SK-N-SH treated with all-trans-retinoic acid at 6 μM for 48 hours (cell line): ENCODE data around the gene GALNT6.

Source experiments
- ATAC-seq: fragments of 200-7000 bp; cut with Tn5 transposase; 3 replicates; pipeline ENCODE4 v1.9.1; 2020; ENCODE audit warnings: mild to moderate bottlenecking, moderate library complexity
- ARNTL ChIP-seq: fragments of 450-650 bp; formaldehyde crosslinking; IDR thresholded peaks from 2 replicates; pipeline ENCODE4 v1.5.0; 2020; ENCODE audit warnings: low read depth, mild to moderate bottlenecking, moderate library complexity, borderline replicate concordance
- BACH2 ChIP-seq: fragments of 250-450 bp; sonication (Bioruptor Pico); IDR thresholded peaks from 2 replicates; pipeline ENCODE4 v1.9.0; 2021; ENCODE audit warnings: mild to moderate bottlenecking, borderline replicate concordance
- CREB5 ChIP-seq: fragments of 250-450 bp; sonication (Bioruptor Pico); IDR thresholded peaks from 2 replicates; pipeline ENCODE4 v1.5.1; 2020; ENCODE audit warnings: low read depth, mild to moderate bottlenecking, moderate library complexity
- CSDC2 ChIP-seq: fragments of 250-450 bp; sonication (Bioruptor Pico); IDR thresholded peaks from 2 replicates; pipeline ENCODE4 v1.5.0; 2020; ENCODE audit warnings: mild to moderate bottlenecking, moderate library complexity
- CSRNP3 ChIP-seq: fragments of 250-450 bp; sonication (Bioruptor Pico); IDR thresholded peaks from 2 replicates; pipeline ENCODE4 v1.5.1; 2021; ENCODE audit warnings: mild to moderate bottlenecking, moderate library complexity
- ESRRG ChIP-seq: fragments of 250-450 bp; sonication (Bioruptor Pico); IDR thresholded peaks from 2 replicates; pipeline ENCODE4 v1.6.1; 2021; ENCODE audit warnings: mild to moderate bottlenecking
- GLIS3 ChIP-seq: fragments of 250-450 bp; sonication (Bioruptor Pico); IDR thresholded peaks from 2 replicates; pipeline ENCODE4 v1.5.0; 2020; ENCODE audit warnings: mild to moderate bottlenecking, moderate library complexity
- ISL1 ChIP-seq: fragments of 250-450 bp; sonication (Bioruptor Pico); IDR thresholded peaks from 2 replicates; pipeline ENCODE4 v2.1.2; 2022; ENCODE audit warnings: mild to moderate bottlenecking, moderate library complexity
- OSR1 ChIP-seq: fragments of 250-450 bp; sonication (Bioruptor Pico); IDR thresholded peaks from 2 replicates; pipeline ENCODE4 v1.8.0; 2022; ENCODE audit warnings: moderate library complexity, mild to moderate bottlenecking, inconsistent platforms
- PPARA ChIP-seq: fragments of 250-450 bp; sonication (Bioruptor Pico); IDR thresholded peaks from 2 replicates; pipeline ENCODE4 v1.5.0; 2020; ENCODE audit warnings: mild to moderate bottlenecking, borderline replicate concordance
- RARB ChIP-seq: fragments of 250-450 bp; sonication (Bioruptor Pico); IDR thresholded peaks from 2 replicates; pipeline ENCODE4 v1.8.0; 2021; ENCODE audit warnings: mild to moderate bottlenecking, moderate library complexity
- SNAI2 ChIP-seq: fragments of 250-450 bp; sonication (Bioruptor Pico); IDR thresholded peaks from 2 replicates; pipeline ENCODE4 v1.5.0; 2020; ENCODE audit warnings: mild to moderate bottlenecking, moderate library complexity
- TCF4 ChIP-seq: fragments of 250-450 bp; sonication (Bioruptor Pico); IDR thresholded peaks from 2 replicates; pipeline ENCODE4 v1.8.0; 2021; ENCODE audit warnings: mild to moderate bottlenecking, moderate library complexity, borderline replicate concordance
- TOX ChIP-seq: fragments of 250-450 bp; sonication (Bioruptor Pico); IDR thresholded peaks from 2 replicates; pipeline ENCODE4 v1.8.0; 2021; ENCODE audit warnings: mild to moderate bottlenecking, moderate library complexity, borderline replicate concordance
- TSHZ2 ChIP-seq: fragments of 250-450 bp; sonication (Bioruptor Pico); IDR thresholded peaks from 2 replicates; pipeline ENCODE4 v1.5.0; 2020; ENCODE audit warnings: mild to moderate bottlenecking, moderate library complexity
- ZC3H10 ChIP-seq: fragments of 250-450 bp; sonication (Bioruptor Pico); IDR thresholded peaks from 2 replicates; pipeline ENCODE4 v1.5.1; 2021; ENCODE audit warnings: mild to moderate bottlenecking, moderate library complexity
- ZFP3 ChIP-seq: fragments of 250-450 bp; sonication (Bioruptor Pico); IDR thresholded peaks from 2 replicates; pipeline ENCODE4 v1.5.0; 2020; ENCODE audit warnings: mild to moderate bottlenecking, moderate library complexity
- ZFP30 ChIP-seq: fragments of 450-650 bp; formaldehyde crosslinking; IDR thresholded peaks from 2 replicates; pipeline ENCODE4 v1.5.0; 2022; ENCODE audit warnings: mild to moderate bottlenecking, moderate library complexity
- ZNF565 ChIP-seq: fragments of 450-650 bp; formaldehyde crosslinking; conservative IDR thresholded peaks from 2 replicates; pipeline ENCODE4 v1.5.0; 2020; ENCODE audit warnings: low read depth, mild to moderate bottlenecking, moderate library complexity
- ZNF70 ChIP-seq: fragments of 450-650 bp; formaldehyde crosslinking; IDR thresholded peaks from 2 replicates; pipeline ENCODE4 v1.5.0; 2020; ENCODE audit warnings: mild to moderate bottlenecking, moderate library complexity
- ZNF8 ChIP-seq: fragments of 450-650 bp; formaldehyde crosslinking; IDR thresholded peaks from 2 replicates; pipeline ENCODE4 v1.5.0; 2020; ENCODE audit warnings: mild to moderate bottlenecking, moderate library complexity
- TF ChIP-seq, protein P1 (sequence below): fragments of 250-450 bp; sonication (Bioruptor Pico); IDR thresholded peaks from 2 replicates; pipeline ENCODE4 v1.8.0; 2021; ENCODE audit warnings: low read depth, mild to moderate bottlenecking, moderate library complexity, borderline replicate concordance
- TF ChIP-seq, protein P2 (sequence below): fragments of 250-450 bp; sonication (Bioruptor Pico); IDR thresholded peaks from 2 replicates; pipeline ENCODE4 v1.8.0; 2020; ENCODE audit warnings: mild to moderate bottlenecking, moderate library complexity, borderline replicate concordance

The GALNT6 gene

GRCh38 chr12:51371295-51371953, 19.8 kb downstream of the GALNT6 start:
- TF ChIP-seq ZNF565 (CRISPR knock-in tag) (no peak), ISL1 (CRISPR knock-in tag) (peak; percentile 80), CSDC2 (CRISPR knock-in tag) (no peak), CSRNP3 (CRISPR knock-in tag) (no peak), PPARA (CRISPR knock-in tag) (no peak), RARB (CRISPR knock-in tag) (no peak), ZC3H10 (CRISPR knock-in tag) (0 out of 2 replicates have a peak, but pooled peaks have one; percentile 59), SNAI2 (peak; percentile 55), TSHZ2 (CRISPR knock-in tag) (peak; percentile 72; the same call in 1 of the 2 replicates), ZFP30 (CRISPR knock-in tag) (no peak), BACH2 (CRISPR knock-in tag) (no peak), TOX (CRISPR knock-in tag) (no peak), CREB5 (peak; percentile 81), ZFP3 (peak; percentile 43; the same call in 1 of the 2 replicates), ARNTL (no peak), OSR1 (CRISPR knock-in tag) (no peak), ZNF70 (CRISPR knock-in tag) (0 out of 2 replicates have a peak, but pooled peaks have one; percentile 29), TCF4 (no peak), ZNF8 (CRISPR knock-in tag) (no peak), ESRRG (CRISPR knock-in tag) (no peak), GLIS3 (CRISPR knock-in tag) (no peak)
- TF ChIP-seq, protein P1, sequence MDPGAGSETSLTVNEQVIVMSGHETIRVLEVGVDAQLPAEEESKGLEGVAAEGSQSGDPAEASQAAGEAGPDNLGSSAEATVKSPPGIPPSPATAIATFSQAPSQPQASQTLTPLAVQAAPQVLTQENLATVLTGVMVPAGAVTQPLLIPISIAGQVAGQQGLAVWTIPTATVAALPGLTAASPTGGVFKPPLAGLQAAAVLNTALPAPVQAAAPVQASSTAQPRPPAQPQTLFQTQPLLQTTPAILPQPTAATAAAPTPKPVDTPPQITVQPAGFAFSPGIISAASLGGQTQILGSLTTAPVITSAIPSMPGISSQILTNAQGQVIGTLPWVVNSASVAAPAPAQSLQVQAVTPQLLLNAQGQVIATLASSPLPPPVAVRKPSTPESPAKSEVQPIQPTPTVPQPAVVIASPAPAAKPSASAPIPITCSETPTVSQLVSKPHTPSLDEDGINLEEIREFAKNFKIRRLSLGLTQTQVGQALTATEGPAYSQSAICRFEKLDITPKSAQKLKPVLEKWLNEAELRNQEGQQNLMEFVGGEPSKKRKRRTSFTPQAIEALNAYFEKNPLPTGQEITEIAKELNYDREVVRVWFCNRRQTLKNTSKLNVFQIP (CRISPR knock-in tag), result no peak
- TF ChIP-seq, protein P2, sequence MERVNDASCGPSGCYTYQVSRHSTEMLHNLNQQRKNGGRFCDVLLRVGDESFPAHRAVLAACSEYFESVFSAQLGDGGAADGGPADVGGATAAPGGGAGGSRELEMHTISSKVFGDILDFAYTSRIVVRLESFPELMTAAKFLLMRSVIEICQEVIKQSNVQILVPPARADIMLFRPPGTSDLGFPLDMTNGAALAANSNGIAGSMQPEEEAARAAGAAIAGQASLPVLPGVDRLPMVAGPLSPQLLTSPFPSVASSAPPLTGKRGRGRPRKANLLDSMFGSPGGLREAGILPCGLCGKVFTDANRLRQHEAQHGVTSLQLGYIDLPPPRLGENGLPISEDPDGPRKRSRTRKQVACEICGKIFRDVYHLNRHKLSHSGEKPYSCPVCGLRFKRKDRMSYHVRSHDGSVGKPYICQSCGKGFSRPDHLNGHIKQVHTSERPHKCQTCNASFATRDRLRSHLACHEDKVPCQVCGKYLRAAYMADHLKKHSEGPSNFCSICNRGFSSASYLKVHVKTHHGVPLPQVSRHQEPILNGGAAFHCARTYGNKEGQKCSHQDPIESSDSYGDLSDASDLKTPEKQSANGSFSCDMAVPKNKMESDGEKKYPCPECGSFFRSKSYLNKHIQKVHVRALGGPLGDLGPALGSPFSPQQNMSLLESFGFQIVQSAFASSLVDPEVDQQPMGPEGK (CRISPR knock-in tag), result peak; percentile 84; the same call in 1 of the 2 replicates
- peak; percentile 97 for ATAC-seq

- TF ChIP-seq ZFP3, result no peak
- TF ChIP-seq ZC3H10 (CRISPR knock-in tag), result no peak
- no peak for TF ChIP-seq PPARA (CRISPR knock-in tag)
- TF ChIP-seq ISL1 (CRISPR knock-in tag), result no peak
- peak; percentile 45; the same call in 1 of the 2 replicates for TF ChIP-seq SNAI2
- no peak for ATAC-seq
Measured at GRCh38 chr12:51370667-51371066, 20.5 kb downstream of the GALNT6 start.
